Fibroblast of pulmonary artery (primary cell): ENCODE measurements around the gene CMTM8.
A peak's percentile ranks its signal among the peaks of the same experiment; 100 is the strongest.

Experiments
- DNase-seq: peaks from one replicate; pipeline ENCODE4 v3.0.0-alpha.2; 2010; ENCODE audit warnings: low read depth
- H3K4me3 ChIP-seq: replicated peaks from 2 replicates; pipeline ENCODE4 v1.5.1; 2011; ENCODE audit warnings: low read depth, mild to moderate bottlenecking, control low read depth, low read length, moderate library complexity
- CTCF ChIP-seq: IDR thresholded peaks from 2 replicates; pipeline ENCODE4 v1.5.1; 2011; ENCODE audit warnings: mild to moderate bottlenecking, control low read depth, low read length, inconsistent platforms; ENCODE audit errors: missing control alignments

CMTM8 gene

GRCh38 chr3:32372213-32372490 lies 133.7 kb downstream of the CMTM8 start:
- DNase-seq, result no peak
- no peak overlapping the region for H3K4me3 ChIP-seq
- no peak for TF ChIP-seq CTCF

- H3K4me3 ChIP-seq, result no peak overlapping the region
- no peak for TF ChIP-seq CTCF
- no peak for DNase-seq
Measured at GRCh38 chr3:32373276-32373675, 134.8 kb downstream of the CMTM8 start.

GRCh38 chr3:32373844-32374243 lies 135.4 kb downstream of the CMTM8 start:
- DNase-seq, result no peak
- no peak overlapping the region for H3K4me3 ChIP-seq
- no peak for TF ChIP-seq CTCF

GRCh38 chr3:32374788-32375595 lies 136.5 kb downstream of the CMTM8 start:
- H3K4me3 ChIP-seq, result no peak overlapping the region
- DNase-seq, result peak; percentile 86
- TF ChIP-seq CTCF, result peak; percentile 57

- H3K4me3 ChIP-seq, result no peak overlapping the region
- DNase-seq, result peak; percentile 88
- TF ChIP-seq CTCF, result no peak
Measured at GRCh38 chr3:32375596-32375930, 137.1 kb downstream of the CMTM8 start.

GRCh38 chr3:32376115-32376514 lies 137.6 kb downstream of the CMTM8 start:
- H3K4me3 ChIP-seq, result no peak overlapping the region
- no peak for TF ChIP-seq CTCF
- peak; percentile 98 for DNase-seq

GRCh38 chr3:32379831-32380500 lies 141.5 kb downstream of the CMTM8 start:
- no peak for DNase-seq
- H3K4me3 ChIP-seq, result no peak overlapping the region
- no peak for TF ChIP-seq CTCF
